H1 (cell line): ENCODE results near the gene CBX4. TPM values are rescaled to one million over a fixed set of nuclear protein-coding genes. Genes with fewer than 3 reads are reported as not detected.

ENCODE experiments used
- CTCF ChIA-PET: fragments of 300-600 bp; sonication (Branson Sonifier 250); formaldehyde crosslinking; loops from one replicate; lab custom pipeline; 2021; ENCODE audit not compliant: partially characterized antibody; lab: Charles Lee
- POLR2A ChIA-PET: fragments of 300-600 bp; sonication (Branson Sonifier 250); formaldehyde crosslinking; loops from one replicate; lab custom pipeline; 2021; ENCODE audit warnings: inconsistent platforms; ENCODE audit not compliant: partially characterized antibody; lab: Charles Lee
- DNase-seq, 2 experiments: peaks; one replicate each; pipeline versions ENCODE4 v3.0.0 to v3.0.0-alpha.2; 2010 to 2022; ENCODE audit warnings: low spot score in 2 of 2, low read depth in 1 of 2, mixed read lengths in 1 of 2
- FAIRE-seq: peaks from 2 replicates; lab custom pipeline; 2011; peaks lifted over from hg19 to GRCh38; lab: Jason Lieb, UNC
- H2AFZ ChIP-seq: 2 replicates; pipeline ENCODE4 v1.8.1; 2012; ENCODE audit warnings: low read length, inconsistent platforms
- H2AK5ac ChIP-seq: 2 replicates; pipeline ENCODE4 v1.6.1; 2013; ENCODE audit warnings: low read depth, low read length
- H2BK120ac ChIP-seq: replicated peaks from 2 replicates; pipeline ENCODE3; 2013; ENCODE audit warnings: low read depth, low read length, inconsistent platforms
- H2BK12ac ChIP-seq: 2 replicates; pipeline ENCODE4 v1.6.1; 2013; ENCODE audit warnings: low read depth, low read length
- H2BK15ac ChIP-seq: 2 replicates; pipeline ENCODE4 v1.6.1; 2013; ENCODE audit warnings: low read length
- H2BK20ac ChIP-seq: 2 replicates; pipeline ENCODE4 v1.6.1; 2013; ENCODE audit warnings: low read length
- H2BK5ac ChIP-seq: 2 replicates; pipeline ENCODE4 v1.6.1; 2013; ENCODE audit warnings: low read depth, low read length
- H3K14ac ChIP-seq: 2 replicates; pipeline ENCODE4 v1.6.1; 2013; ENCODE audit warnings: inconsistent platforms; ENCODE audit not compliant: insufficient read length
- H3K18ac ChIP-seq: 2 replicates; pipeline ENCODE4 v1.6.1; 2013; ENCODE audit warnings: low read length; ENCODE audit errors: extremely low read depth
- H3K23ac ChIP-seq: 2 replicates; pipeline ENCODE4 v1.6.1; 2013; ENCODE audit warnings: inconsistent platforms; ENCODE audit not compliant: insufficient read length
- H3K23me2 ChIP-seq: 2 replicates; pipeline ENCODE4 v1.6.1; 2013; ENCODE audit warnings: low read depth, low read length
- H3K27ac ChIP-seq: 2 replicates; pipeline ENCODE4 v1.6.1; 2011; ENCODE audit warnings: low read depth, low read length, inconsistent platforms
- H3K27me3 ChIP-seq, 4 experiments: replicated peaks in 1 of 4; 1 replicate in 1 of 4; 2 replicates in 3 of 4; pipeline versions ENCODE4 v1.6.1 to v1.8.1; 2011 to 2013; ENCODE audit warnings: low read length in 3 of 4, mild to moderate bottlenecking in 3 of 4, inconsistent platforms in 2 of 4, mixed read lengths in 2 of 4, moderate library complexity in 1 of 4; ENCODE audit not compliant: control insufficient read depth in 3 of 4, insufficient read depth in 3 of 4; ENCODE audit errors: extremely low read depth in 1 of 4
- H3K36me3 ChIP-seq, 4 experiments: 2 replicates each; pipeline versions ENCODE4 v1.6.1 to v1.8.1; 2011 to 2013; ENCODE audit warnings: mild to moderate bottlenecking in 4 of 4, low read length in 3 of 4, moderate library complexity in 2 of 4, control low read depth in 1 of 4, inconsistent platforms in 1 of 4; ENCODE audit not compliant: insufficient read depth in 4 of 4, control insufficient read depth in 2 of 4
- H3K4ac ChIP-seq: replicated peaks from 2 replicates; pipeline ENCODE3; 2013; ENCODE audit warnings: low read length, low read depth, mixed read lengths, inconsistent platforms; ENCODE audit not compliant: insufficient read length
- H3K4me1 ChIP-seq, 4 experiments: replicated peaks in 1 of 4; 1 replicate in 1 of 4; 2 replicates in 3 of 4; pipeline versions ENCODE4 v1.6.1 to v1.8.1; 2011 to 2013; ENCODE audit warnings: low read length in 3 of 4, inconsistent platforms in 2 of 4, mixed read lengths in 1 of 4; ENCODE audit not compliant: insufficient read depth in 4 of 4, control insufficient read depth in 3 of 4
- H3K4me2 ChIP-seq, 2 experiments: 2 replicates each; pipeline versions ENCODE4 v1.6.1 to v1.8.1; 2011 to 2013; ENCODE audit warnings: low read depth in 2 of 2, low read length in 2 of 2, control low read depth in 1 of 2, inconsistent platforms in 1 of 2, mild to moderate bottlenecking in 1 of 2; ENCODE audit not compliant: insufficient read depth in 1 of 2
- H3K4me3 ChIP-seq, 4 experiments: fragments of 200-600, 300-600 bp in 1 of 4; sonication (generic), shearing (Covaris generic), sonication (Bioruptor Twin) in 1 of 4; 2 replicates each; pipeline versions ENCODE4 v1.5.1 to v1.8.1; 2011 to 2016; ENCODE audit warnings: low read length in 4 of 4, low read depth in 3 of 4, control low read depth in 2 of 4, inconsistent platforms in 2 of 4, mild to moderate bottlenecking in 2 of 4, mixed read lengths in 1 of 4, moderate library complexity in 1 of 4; ENCODE audit not compliant: insufficient read depth in 2 of 4; ENCODE audit errors: extremely low read depth in 1 of 4
- H3K56ac ChIP-seq: replicated peaks from 2 replicates; pipeline ENCODE3; 2013; ENCODE audit warnings: low read depth, mild to moderate bottlenecking, mixed read lengths, low read length, inconsistent platforms; ENCODE audit not compliant: insufficient read length
- H3K79me1 ChIP-seq: 2 replicates; pipeline ENCODE4 v1.6.1; 2013; ENCODE audit warnings: low read depth, low read length, control low read depth
- H3K79me2 ChIP-seq, 2 experiments: 2 replicates each; pipeline versions ENCODE4 v1.6.1 to v1.8.1; 2012 to 2013; ENCODE audit warnings: low read length in 2 of 2, mild to moderate bottlenecking in 2 of 2, inconsistent platforms in 1 of 2; ENCODE audit not compliant: insufficient read depth in 2 of 2, control insufficient read depth in 1 of 2
- H3K9ac ChIP-seq, 4 experiments: replicated peaks in 1 of 4; 1 replicate in 1 of 4; 2 replicates in 3 of 4; pipeline versions ENCODE4 v1.6.1 to v1.8.1; 2011 to 2013; ENCODE audit warnings: low read depth in 3 of 4, low read length in 3 of 4, control low read depth in 2 of 4, mild to moderate bottlenecking in 2 of 4, moderate library complexity in 2 of 4, inconsistent platforms in 1 of 4; ENCODE audit errors: extremely low read depth in 1 of 4
- H3K9me3 ChIP-seq, 2 experiments: 2 replicates each; pipeline versions ENCODE4 v1.6.1 to v1.8.1; 2012 to 2013; ENCODE audit warnings: mild to moderate bottlenecking in 2 of 2, moderate library complexity in 2 of 2, control low read depth in 1 of 2, inconsistent platforms in 1 of 2, low read depth in 1 of 2, low read length in 1 of 2, mixed read lengths in 1 of 2; ENCODE audit not compliant: insufficient read depth in 2 of 2
- H4K20me1 ChIP-seq, 2 experiments: replicated peaks in 1 of 2; 2 replicates each; pipeline versions ENCODE3 to v1.8.1; 2011 to 2013; ENCODE audit warnings: inconsistent platforms in 2 of 2, low read length in 2 of 2, mild to moderate bottlenecking in 1 of 2; ENCODE audit not compliant: insufficient read depth in 2 of 2, control insufficient read depth in 1 of 2
- H4K5ac ChIP-seq: 2 replicates; pipeline ENCODE4 v1.6.1; 2013; ENCODE audit warnings: low read length, low read depth, mixed read lengths, inconsistent platforms; ENCODE audit not compliant: insufficient read length
- H4K8ac ChIP-seq: 2 replicates; pipeline ENCODE4 v1.8.0; 2013; ENCODE audit warnings: mild to moderate bottlenecking, moderate library complexity, low read length, inconsistent platforms; ENCODE audit not compliant: insufficient read depth; ENCODE audit errors: extremely low read depth
- H4K91ac ChIP-seq: replicated peaks from 2 replicates; pipeline ENCODE3; 2013; ENCODE audit warnings: low read length, mixed read lengths, inconsistent platforms; ENCODE audit not compliant: insufficient read length
- ATF3 ChIP-seq: IDR thresholded peaks from 2 replicates; pipeline ENCODE4 v1.6.1; 2011; ENCODE audit warnings: low read depth, mild to moderate bottlenecking, low read length; ENCODE audit not compliant: insufficient read depth
- CBX8 ChIP-seq: fragments of 300-800, 300-1000 bp; sonication (generic); IDR thresholded peaks from 2 replicates; pipeline ENCODE4 v1.7.1; 2016; ENCODE audit warnings: low read depth, low read length, borderline replicate concordance
- KDM1A ChIP-seq: fragments of 200-600, 300-600 bp; sonication (generic); IDR thresholded peaks from 2 replicates; pipeline ENCODE4 v1.7.1; 2016; ENCODE audit warnings: mild to moderate bottlenecking, low read length, borderline replicate concordance
- MAX ChIP-seq: IDR thresholded peaks from 2 replicates; pipeline ENCODE4 v1.6.1; 2012; ENCODE audit warnings: inconsistent platforms
- POLR2A ChIP-seq, 2 experiments: IDR thresholded peaks; 1 replicate in 1 of 2; 2 replicates in 1 of 2; pipeline ENCODE4 v1.6.1; 2011; ENCODE audit warnings: low read depth in 2 of 2, low read length in 2 of 2, mild to moderate bottlenecking in 2 of 2; ENCODE audit errors: control extremely low read depth in 1 of 2
- RNF2 ChIP-seq: fragments of 200-900, 300-1000 bp; sonication (generic); IDR thresholded peaks from 2 replicates; pipeline ENCODE4 v1.7.1; 2016; ENCODE audit warnings: borderline replicate concordance, low read depth, mild to moderate bottlenecking, antibody characterized with exemption, low read length; ENCODE audit not compliant: poor library complexity, severe bottlenecking; ENCODE audit errors: missing control alignments
- SIN3A ChIP-seq, 2 experiments: IDR thresholded peaks in 1 of 2; conservative IDR thresholded peaks in 1 of 2; 2 replicates each; pipeline ENCODE4 v1.6.1; 2011 to 2012; ENCODE audit warnings: low read length in 2 of 2, improper control_type of control experiment in 1 of 2, low read depth in 1 of 2, mild to moderate bottlenecking in 1 of 2
- SIRT6 ChIP-seq: IDR thresholded peaks from one replicate; pipeline ENCODE4 v1.7.1; 2012; ENCODE audit warnings: low read length, inconsistent platforms
- TBP ChIP-seq: IDR thresholded peaks from 2 replicates; pipeline ENCODE4 v1.6.1; 2011; ENCODE audit warnings: low read depth, low read length, improper control_type of control experiment
- YY1 ChIP-seq: IDR thresholded peaks from 2 replicates; pipeline ENCODE4 v1.6.1; 2011; ENCODE audit warnings: low read depth, mild to moderate bottlenecking, low read length
- WGBS, 2 experiments: shearing (Covaris generic) in 1 of 2; methylation state at CpG; one replicate each; pipeline versions ENCODE4 v1.1.6 to v1.1.7; 2013 to 2015; ENCODE audit warnings: low lambda C conversion rate in 2 of 2, mixed read lengths in 2 of 2, inconsistent platforms in 1 of 2, low coverage in 1 of 2, missing lambda C conversion rate in 1 of 2; ENCODE audit not compliant: insufficient replicate concordance in 2 of 2, insufficient coverage in 1 of 2, insufficient read length in 1 of 2; ENCODE audit errors: extremely low coverage in 1 of 2, missing lambda C conversion rate in 1 of 2; 5-methylcytosine and 5-hydroxymethylcytosine counted together
- polyA plus RNA-seq, 7 experiments: library from polyadenylated mRNA; depleted of rRNA in 3 of 7; stranded (reverse) in 5 of 7; unstranded in 2 of 7; fragments of >200 nt in 5 of 7; fragments of 200-250 nt in 2 of 7; gene quantifications; 1 replicate in 5 of 7; 2 replicates in 1 of 7; 4 replicates in 1 of 7; pipeline versions ENCODE4 v1.2.1 to v1.2.3, GENCODE V29; 2011 to 2013; ENCODE audit warnings: missing spikeins in 2 of 7, mixed read lengths in 2 of 7
- total RNA-seq: library from RNA; stranded (reverse); fragmentation: NEBNext Ultra II Directional; extraction: Animal tissue kit (Norgen Biotek cat#: 25700); gene quantifications from 2 replicates; pipeline ENCODE4 v1.2.1, GENCODE V29; 2021

CBX4 gene
- total and polyA plus RNA-seq, 2 of the 8 experiments (the other 6 are each of a cell fraction or from before 2014, with no cell fraction given), result 1.8 to 4.0 TPM

- CTCF ChIA-PET, result interaction anchor here (1.0 to 11.6 kb wide), 14 partner anchors 9 to 136 kb away, joined by 3 to 181 read pairs (median 10); partner anchors contain the start of gene CBX2
- Histone ChIP-seq H3K4ac (no peak overlapping the region), H3K4me3 (peak overlapping the region; percentile 43 to 63 (median 60)), H2AFZ (no peak overlapping the region), H3K4me2 (peak overlapping the region; percentile 75 to 88), H3K79me1 (no peaks in the 10 kb centered on the region), H2BK15ac (no peak overlapping the region), H3K4me1 (peaks cover 6 to 51% (median 42%) of the 10 kb centered on the region in 4 experiments), H3K23ac (no peak overlapping the region), H3K14ac (no peak overlapping the region), H3K36me3 (peaks cover 0 to 20% (median 0%) of the 10 kb centered on the region in 4 experiments; a peak in 1 of 8 replicates), H2BK12ac (0 out of 2 replicates have a peak overlapping the region, but pooled peaks have one; percentile 17), H2AK5ac (no peak overlapping the region), H3K56ac (no peak overlapping the region), H3K23me2 (peaks cover 13% of the 10 kb centered on the region; the same call in 1 of the 2 replicates), H4K5ac (no peak overlapping the region), H2BK5ac (no peak overlapping the region), H4K8ac (no peak overlapping the region), H3K27me3 (peaks cover 64 to 87% (median 84%) of the 10 kb centered on the region in 4 experiments), H4K20me1 (peaks cover 13 to 19% of the 10 kb centered on the region in 2 experiments), H3K18ac (peak overlapping the region; percentile 48; the same call in 1 of the 2 replicates), H2BK120ac (no peak overlapping the region), H3K9ac (peak overlapping the region in 1 of 4 experiments; percentile 3; a peak in 1 of 7 replicates), H2BK20ac (no peak overlapping the region), H3K9me3 (peaks cover 0 to 8% of the 10 kb centered on the region in 2 experiments; a peak in 2 of 4 replicates), H4K91ac (no peak overlapping the region), H3K27ac (no peak overlapping the region), H3K79me2 (no peaks in the 10 kb centered on the region)
- POLR2A ChIA-PET, result interaction anchor here (0.6 to 7.6 kb wide), 22 partner anchors 9 to 155 kb away, joined by 3 to 111 read pairs (median 4); partner anchors contain the start of gene CBX8
- DNase-seq, result peak in 1 of 2 experiments; percentile 73
- FAIRE-seq, result no peak
- WGBS, 2 experiments, result 5% methylated on average over 4 of the region's 67 CpGs; no CpG with 5 or more reads in 1 of the 2 experiments
- no peak for TF ChIP-seq ATF3
- TF ChIP-seq YY1, result peak; percentile 85
- TF ChIP-seq MAX, result peak; percentile 18; the same call in 1 of the 2 replicates
- TF ChIP-seq RNF2, result peak; percentile 14
- no peak for TF ChIP-seq POLR2A (IDR thresholded peaks at IDR 0.05; ENCODE audit: control extremely low read depth in 1 of 2, low read depth in 2 of 2, low read length in 2 of 2)
- no peak for TF ChIP-seq SIRT6
- TF ChIP-seq TBP, result no peak
- TF ChIP-seq CBX8, result no peak
- TF ChIP-seq KDM1A, result no peak
- peak in 1 of 2 experiments; percentile 43; a peak in 1 of 4 replicates for TF ChIP-seq SIN3A (conservative IDR thresholded peaks at IDR 0.05 in 1 of 2, IDR thresholded peaks at IDR 0.05 in 1 of 2; ENCODE audit: low read depth in 1 of 2, low read length in 2 of 2)
Observed at GRCh38 chr17:79838522-79839274, 542 bp downstream of the CBX4 start.
